AG09309 (cell line): ENCODE measurements around the gene CSF1.

Experiments used
- DNase-seq: peaks from one replicate; pipeline ENCODE4 v3.0.0-alpha.2; 2010; ENCODE audit warnings: low read depth
- H3K4me3 ChIP-seq: 2 replicates; pipeline ENCODE4 v1.5.1; 2011; ENCODE audit warnings: mild to moderate bottlenecking, low read depth, low read length, moderate library complexity; ENCODE audit not compliant: control insufficient read depth
- CTCF ChIP-seq: IDR thresholded peaks from 2 replicates; pipeline ENCODE4 v1.5.1; 2011; ENCODE audit warnings: mild to moderate bottlenecking, low read depth, low read length, inconsistent platforms; ENCODE audit not compliant: insufficient read depth, control insufficient read depth; ENCODE audit errors: missing control alignments

The CSF1 gene

DNA sequence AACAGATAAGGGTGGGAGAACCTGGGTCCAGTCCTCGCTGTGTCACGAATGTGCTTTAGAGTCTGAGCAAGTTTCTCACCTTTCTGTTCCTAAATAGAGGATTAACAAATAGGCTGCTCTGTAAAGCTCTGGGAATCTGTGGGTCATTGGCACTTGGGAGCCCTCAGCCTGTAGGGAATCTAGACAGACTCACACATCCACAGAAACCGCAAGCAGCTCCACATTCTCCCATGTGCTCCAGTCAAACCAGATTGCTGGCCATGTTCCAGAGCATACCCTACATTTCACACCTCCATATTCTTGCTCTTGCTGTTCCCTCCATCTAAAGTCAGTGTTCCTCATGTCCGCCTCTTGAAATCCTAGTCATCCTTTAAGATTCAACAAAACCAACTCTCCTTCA lies 66.1 kb downstream of the CSF1 start:
- no peak for DNase-seq
- H3K4me3 ChIP-seq: no peak overlapping the region
- TF ChIP-seq CTCF: no peak

DNA sequence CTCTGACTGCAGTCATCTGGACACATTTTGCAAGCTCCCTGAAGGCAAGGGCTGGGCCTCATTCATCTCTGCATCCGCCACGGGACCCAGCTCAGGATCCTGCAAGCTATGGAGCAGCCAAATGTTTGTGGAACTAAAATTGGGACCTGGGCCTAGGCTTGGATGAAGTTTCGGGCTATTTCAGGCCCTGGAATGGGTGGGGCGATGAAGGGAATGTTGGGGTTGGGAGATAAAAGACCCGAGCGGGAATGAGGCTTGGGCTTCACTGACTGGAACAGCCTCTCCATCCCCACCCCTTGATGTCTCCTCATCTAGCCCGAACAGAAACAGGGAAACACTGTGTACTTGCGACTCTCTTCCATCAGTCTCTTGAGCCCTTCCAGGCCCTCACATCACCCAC lies 66.6 kb downstream of the CSF1 start:
- no peak for DNase-seq
- no peak for TF ChIP-seq CTCF
- H3K4me3 ChIP-seq: no peak overlapping the region

DNA sequence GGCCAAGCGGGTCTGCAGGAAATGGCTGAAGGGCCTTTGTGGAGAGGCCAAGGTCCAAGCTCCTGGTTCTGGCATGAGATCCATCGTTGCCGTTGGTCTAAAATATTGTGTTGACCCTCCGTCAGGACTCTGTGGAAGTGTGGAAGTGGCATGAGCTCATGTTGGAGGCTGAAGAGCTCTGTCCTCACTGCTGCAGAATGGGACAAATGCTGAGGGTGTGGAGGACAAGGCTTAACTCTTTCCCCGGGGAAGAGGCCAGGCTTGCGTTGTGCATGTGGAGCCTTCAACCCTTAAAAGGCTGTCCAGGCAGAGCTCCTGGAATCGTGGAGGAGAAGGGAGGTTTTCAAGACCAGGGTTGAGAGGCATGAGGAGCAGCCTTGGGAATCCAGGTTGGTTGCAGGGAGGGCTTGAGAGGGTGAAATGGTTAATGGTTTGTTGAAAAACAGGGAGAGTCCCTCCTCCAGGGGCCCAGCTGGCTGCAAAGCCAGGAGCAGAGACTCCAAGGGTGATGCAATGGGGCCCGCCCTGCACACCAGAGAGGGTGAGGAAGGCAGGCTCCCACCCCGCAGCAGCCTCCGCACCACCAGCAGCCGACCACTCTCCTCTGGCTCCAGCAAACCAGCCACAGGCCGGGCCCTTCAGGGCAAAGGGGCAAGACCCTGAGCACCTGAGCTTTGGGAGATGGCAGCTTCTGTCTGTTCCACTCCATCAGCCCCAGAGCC lies 67.2 kb downstream of the CSF1 start:
- no peak for TF ChIP-seq CTCF
- no peak for DNase-seq
- H3K4me3 ChIP-seq: no peak overlapping the region

- DNase-seq: no peak
- TF ChIP-seq CTCF: no peak
- no peak overlapping the region for H3K4me3 ChIP-seq
Observed at GRCh38 chr1:109978761-109979488, 68.3 kb downstream of the CSF1 start.

GRCh38 chr1:109979489-109980091 lies 68.9 kb downstream of the CSF1 start:
- H3K4me3 ChIP-seq: no peak overlapping the region
- no peak for DNase-seq

More at GRCh38 chr1:109979489-109980091, 68.9 kb downstream of the CSF1 start:
- no peak for TF ChIP-seq CTCF
